T-helper 1 cell (primary cell): ENCODE results near the gene TSPAN4.

Experiments
- DNase-seq, 5 donors: peaks; one replicate each; pipeline ENCODE4 v3.0.0-alpha.2; 2012 to 2020

Gene TSPAN4

DNA sequence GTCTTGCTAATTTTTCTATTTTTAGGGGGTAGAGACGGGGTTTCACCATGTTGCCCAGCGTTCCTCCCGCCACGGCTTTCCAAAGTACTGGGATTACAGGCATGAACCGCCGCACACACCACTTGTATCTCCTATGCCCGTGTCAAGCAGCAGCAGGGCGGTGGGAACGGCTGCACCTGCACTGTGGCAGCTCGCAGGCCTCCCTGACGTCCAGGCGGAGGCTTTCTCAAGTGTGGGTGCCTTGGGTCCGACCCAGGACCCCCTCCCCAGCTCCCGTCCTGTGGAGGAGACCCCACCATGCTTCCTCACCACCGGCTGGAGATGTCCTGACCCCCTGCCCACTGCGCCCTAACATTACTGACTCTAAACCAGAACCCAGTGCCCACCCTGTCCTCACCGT is 25.7 kb downstream of the TSPAN4 start:
- no peak for DNase-seq

- no peak for DNase-seq
These were observed 26.1 kb downstream of the TSPAN4 start for GRCh38 chr11:868802-869201.

- no peak for DNase-seq
These were observed 26.9 kb downstream of the TSPAN4 start for GRCh38 chr11:869399-870126.

DNA sequence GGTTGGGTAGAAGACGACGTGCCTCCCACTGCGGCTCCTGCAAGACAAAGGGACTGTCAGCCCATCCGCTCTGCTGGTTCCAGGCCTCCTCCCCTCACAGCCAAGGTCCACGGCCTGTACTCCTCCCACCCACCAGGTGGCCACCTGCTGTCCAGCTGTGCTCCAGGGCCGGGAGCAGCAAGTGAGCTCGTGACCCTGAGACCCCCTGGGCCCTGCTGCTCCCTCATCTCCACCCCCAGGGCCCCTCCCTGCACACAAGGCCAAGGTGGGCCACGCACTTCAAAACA is 27.4 kb downstream of the TSPAN4 start:
- no peak for DNase-seq

DNA sequence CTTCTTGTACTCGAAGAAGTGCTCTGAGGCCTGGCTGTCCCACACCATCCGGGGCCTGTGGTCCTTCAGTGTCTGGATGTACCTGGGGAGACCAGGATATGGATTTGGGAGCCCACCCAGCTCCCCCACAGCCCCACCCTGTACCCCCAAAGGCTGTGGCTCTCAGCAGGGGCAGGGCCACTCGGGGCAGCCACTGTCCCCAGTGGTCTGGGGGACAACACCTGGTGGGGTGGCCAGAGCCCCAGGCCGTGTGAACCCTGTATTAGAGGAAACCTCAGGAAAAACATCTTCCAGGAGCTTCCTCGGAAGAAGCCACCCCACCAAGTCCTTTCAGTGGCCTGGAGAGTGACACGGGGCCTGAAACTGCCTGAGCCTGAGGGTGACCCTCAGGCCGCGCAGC is 27.8 kb downstream of the TSPAN4 start:
- DNase-seq, result no peak

GRCh38 chr11:871472-871871 is 28.8 kb downstream of the TSPAN4 start:
- DNase-seq, result no peak

- no peak for DNase-seq
These were observed 30.1 kb downstream of the TSPAN4 start for GRCh38 chr11:872799-873198.

GRCh38 chr11:873706-874105 is 31.1 kb downstream of the TSPAN4 start:
- DNase-seq, result no peak

- no peak for DNase-seq
These were observed 32.6 kb downstream of the TSPAN4 start for GRCh38 chr11:875203-875602.

- no peak for DNase-seq
These were observed 33.2 kb downstream of the TSPAN4 start for GRCh38 chr11:875769-876301.

GRCh38 chr11:876545-876944 is 33.9 kb downstream of the TSPAN4 start:
- no peak for DNase-seq

DNA sequence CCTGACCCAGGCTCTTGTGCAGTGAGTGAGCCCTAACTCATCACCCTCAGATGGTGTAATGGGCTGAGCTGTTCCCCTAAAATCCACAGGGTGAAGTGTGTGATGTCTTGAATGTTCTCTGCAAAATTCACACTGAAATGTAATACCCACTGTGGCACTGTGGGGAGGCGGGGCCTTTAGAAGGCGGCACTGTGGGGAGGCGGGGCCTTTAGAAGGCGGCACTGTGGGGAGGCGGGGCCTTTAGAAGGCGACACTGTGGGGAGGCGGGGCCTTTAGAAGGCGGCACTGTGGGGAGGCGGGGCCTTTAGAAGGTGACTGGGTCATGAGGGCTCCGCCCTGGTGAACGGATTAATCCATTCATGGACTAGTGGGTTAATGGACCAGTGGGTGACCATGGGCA is 34.9 kb downstream of the TSPAN4 start:
- no peak for DNase-seq

DNA sequence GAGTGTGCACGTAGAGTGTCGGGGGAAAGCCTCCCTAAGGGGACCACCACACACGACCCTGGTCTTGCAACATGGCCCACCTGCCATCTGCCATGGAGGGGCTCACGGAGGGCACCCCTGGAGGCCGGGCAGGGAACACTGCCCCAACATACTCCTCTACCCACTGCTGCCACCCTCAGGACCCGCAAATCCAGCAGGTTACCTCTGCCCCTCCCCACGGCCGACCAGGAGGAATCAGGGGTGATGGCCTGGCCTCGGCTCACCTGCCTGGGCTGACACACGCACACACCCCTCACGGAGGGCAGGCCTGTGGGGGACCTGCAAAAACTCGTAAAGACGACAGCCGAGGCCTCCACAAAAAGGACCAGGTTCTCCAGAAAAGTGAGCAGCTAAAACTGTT is 37.8 kb downstream of the TSPAN4 start:
- no peak for DNase-seq

GRCh38 chr11:882596-882995 is 39.9 kb downstream of the TSPAN4 start:
- no peak for DNase-seq

DNA sequence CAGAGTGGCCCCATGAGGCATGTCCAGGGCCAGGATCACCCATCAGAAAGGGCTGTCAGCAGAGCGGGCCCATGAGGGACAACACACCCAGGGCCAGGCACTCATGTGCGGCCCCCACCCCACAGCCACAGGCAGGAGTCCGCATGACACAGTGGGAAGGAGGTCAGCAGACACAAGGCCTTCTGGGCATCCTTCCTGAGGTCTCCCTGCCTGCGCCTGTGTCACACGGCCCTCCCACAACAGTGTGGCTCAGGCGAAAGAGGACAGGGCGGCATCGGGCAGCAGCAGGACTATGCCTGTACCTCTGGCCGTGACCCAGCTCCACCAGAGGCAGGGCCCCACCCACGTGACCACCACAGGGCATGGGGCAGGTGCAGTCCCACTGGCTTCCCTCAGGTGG is 40.9 kb downstream of the TSPAN4 start:
- no peak for DNase-seq

GRCh38 chr11:884578-885070 is 42.0 kb downstream of the TSPAN4 start:
- DNase-seq, result no peak

DNA sequence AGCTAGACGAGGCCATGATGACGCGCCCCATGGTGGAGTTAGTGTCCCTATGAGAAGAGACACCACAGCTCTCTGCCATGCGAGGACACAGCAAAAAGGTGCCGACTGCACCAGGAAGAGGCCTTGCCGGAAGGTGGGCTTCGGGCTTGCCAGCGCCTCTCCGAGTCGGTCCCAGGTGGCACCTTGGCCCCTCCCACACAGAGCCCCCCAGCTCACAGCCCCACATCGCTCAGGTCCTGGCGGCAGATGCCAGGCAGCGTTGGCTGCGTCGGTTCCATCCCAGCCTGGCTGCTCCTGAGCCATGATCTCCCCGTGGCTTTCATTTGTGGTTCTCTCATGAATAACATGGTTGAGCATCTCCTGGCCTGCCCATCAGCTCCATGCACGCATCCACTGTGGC is 43.9 kb downstream of the TSPAN4 start:
- DNase-seq, result no peak

DNA sequence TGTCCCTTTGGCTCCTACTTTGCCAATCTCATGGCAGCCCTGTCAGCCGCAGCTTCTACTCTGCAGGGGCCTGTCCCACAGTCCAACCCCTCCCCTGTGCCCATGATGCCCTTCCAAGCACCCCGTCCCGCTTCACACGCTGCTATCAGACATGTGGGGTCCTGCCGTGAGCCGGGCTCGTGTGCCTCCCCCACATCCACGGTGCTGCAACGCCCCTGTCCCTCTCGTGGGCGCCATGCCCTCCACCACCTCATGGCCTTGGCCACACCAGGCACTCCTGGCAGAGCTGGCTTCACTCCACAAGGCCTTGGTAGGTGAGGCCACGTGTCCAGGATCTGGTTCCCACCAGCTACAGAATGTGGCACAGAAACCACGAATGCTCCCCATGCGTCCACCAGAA is 44.9 kb downstream of the TSPAN4 start:
- DNase-seq, result no peak

DNA sequence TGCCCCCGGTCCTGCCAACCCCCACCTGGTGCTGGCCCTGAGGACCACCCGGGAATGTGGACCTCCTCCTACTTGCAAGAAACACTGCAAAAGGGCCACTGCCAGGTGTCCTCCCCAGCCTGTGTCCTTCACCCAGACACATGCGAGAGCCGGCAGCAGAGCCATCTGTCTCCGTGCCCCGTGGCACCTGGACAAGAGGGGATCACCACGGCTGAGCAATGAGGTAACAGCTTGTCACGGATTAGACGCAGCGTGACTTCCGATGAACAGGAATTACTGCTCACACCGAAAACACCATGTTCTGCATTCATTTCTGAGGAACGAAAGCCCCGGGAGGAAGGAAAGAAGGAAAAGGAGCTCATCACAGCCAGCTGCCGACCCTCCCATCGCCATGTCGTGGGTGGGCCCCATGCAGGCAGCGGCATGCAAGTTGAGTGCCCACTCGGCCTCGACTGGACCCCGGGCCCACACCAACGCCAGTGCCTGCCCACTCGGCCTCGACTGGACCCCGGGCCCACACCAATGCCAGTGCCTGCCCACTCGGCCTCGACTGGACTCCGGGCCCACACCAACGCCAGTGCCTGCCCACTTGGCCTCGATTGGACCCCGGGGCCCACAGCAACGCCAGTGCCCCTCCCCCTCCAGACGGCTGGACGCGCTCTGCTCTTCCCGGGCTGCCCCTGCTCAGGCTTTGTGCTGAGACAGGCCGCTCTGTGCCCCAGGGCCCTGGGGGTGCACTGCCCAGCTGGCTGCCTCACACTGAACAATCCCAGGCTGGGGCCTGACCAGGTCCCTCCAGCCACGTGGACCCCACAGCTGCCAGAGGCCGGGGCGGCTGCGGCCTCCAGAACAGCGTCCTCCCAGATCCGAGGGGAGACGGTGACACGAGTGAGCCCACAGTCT is 45.9 kb downstream of the TSPAN4 start:
- DNase-seq, result no peak

DNA sequence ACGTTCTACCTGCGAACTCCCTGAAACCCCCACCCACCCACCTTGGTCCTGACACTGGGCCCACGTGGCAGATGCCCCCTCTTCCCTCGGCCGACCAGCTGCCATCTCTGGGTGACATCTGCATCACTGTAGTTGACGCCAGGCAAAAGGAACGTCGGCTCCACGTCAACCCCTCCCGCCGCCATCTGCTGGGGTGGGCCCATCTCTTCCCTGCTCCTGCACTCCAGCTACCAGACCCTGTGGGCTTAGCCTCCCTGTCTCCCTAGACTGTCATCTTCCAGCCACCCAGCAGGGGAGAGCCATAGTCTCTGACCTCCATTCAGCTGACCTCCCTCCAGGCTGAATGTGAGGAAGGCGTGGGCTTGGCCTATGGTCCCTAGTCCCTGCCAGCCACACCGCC is 46.6 kb downstream of the TSPAN4 start:
- no peak for DNase-seq

- DNase-seq, result no peak
These were observed 47.2 kb downstream of the TSPAN4 start for GRCh38 chr11:889687-890475.

- DNase-seq, result no peak
These were observed 48.3 kb downstream of the TSPAN4 start for GRCh38 chr11:890794-891540.
